NCI-H2227 (cell line): ENCODE data around the gene LSAMP.
A peak's percentile ranks its signal among the peaks of the same experiment; 100 is the strongest.

ENCODE experiments used
- DNase-seq: peaks from one replicate; lab custom pipeline; 2025; ENCODE audit not compliant: unreplicated experiment; lab: John Stamatoyannopoulos, UW

LSAMP gene

DNA sequence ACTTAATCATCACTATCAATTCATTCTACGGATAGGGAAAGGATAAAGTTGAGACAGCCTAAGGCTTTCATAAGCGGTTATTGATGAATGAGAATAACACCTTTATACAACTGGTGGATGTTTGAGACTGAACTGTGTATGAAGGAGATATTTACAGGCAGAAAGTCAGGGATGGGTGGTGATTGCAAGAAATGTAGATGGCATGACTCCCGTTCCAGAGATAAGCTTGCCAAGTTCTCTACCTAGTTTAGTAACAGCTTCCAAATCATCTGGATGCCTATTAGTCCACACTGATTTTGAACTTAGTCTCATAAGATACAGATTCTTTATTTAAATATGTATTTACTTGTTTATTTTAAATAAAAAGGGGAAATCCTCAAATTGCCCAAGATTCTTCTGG is 463.2 kb downstream of the LSAMP start:
- no peak for DNase-seq

- no peak for DNase-seq
Observed at GRCh38 chr3:115980709-115981108, 464.6 kb downstream of the LSAMP start.

DNA sequence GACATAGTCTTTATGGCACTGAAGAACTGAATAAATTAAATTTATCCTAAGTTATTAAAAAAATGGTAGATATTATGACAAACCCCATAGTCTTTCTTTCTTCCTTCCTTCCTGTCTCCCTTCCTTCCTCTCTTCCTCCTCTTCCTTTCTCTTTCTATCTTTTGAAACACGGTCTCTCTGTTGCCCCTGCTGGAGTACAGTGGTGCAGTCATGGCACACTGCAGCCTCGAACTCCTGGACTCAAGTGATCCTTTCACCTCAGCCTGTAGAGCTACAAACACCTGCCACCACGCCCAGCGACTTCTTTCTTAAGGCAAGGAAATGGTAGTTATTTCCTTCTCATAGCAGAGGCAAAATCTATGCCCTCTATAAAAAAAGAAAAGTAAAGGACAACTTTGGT is 467.4 kb downstream of the LSAMP start:
- DNase-seq = no peak

DNA sequence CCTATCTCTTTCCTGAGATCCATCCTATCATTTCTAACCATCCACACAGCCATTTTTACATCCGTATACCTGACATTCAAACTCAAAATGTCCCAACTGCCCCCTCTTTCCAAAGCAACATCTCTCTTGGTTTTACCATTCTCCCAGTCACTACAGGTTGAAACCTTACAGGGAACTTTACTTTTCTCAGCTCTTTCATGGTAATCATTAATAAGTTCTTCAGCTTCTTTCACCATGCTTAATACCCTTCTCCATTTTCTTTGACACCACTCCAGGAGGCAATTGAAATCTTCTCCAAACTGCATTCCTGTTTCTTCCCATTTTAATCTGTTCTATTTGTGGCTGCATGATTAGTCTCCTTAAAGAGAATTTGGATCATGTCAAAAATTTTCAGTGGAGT is 469.5 kb downstream of the LSAMP start:
- DNase-seq = no peak

- DNase-seq = peak; percentile 0
Observed at GRCh38 chr3:115975353-115975752, 469.9 kb downstream of the LSAMP start.

- DNase-seq = no peak
Observed at GRCh38 chr3:115974940-115975339, 470.3 kb downstream of the LSAMP start.

GRCh38 chr3:115968871-115969270 is 476.4 kb downstream of the LSAMP start:
- no peak for DNase-seq

GRCh38 chr3:115961380-115961779 is 483.9 kb downstream of the LSAMP start:
- DNase-seq = no peak

DNA sequence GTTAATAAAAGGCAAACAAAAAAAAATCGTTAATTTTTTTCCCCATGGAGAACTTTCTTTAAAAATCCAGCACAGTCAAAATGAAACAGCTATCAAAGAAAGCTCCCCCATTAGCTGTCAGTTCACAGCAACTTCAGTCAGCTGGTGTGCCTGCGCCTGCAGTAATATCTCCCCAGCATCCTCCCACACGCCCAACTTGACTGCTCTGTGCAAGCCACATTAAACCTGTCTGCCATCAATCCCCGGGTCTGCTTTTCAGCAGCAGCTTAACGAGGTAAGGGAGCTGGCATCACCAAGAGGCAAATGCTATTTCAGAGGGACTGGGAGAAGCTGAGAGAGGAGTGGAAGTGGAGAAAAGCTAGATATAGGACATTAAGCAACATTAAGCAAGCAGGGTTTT is 484.5 kb downstream of the LSAMP start:
- DNase-seq = peak; percentile 17

GRCh38 chr3:115958526-115958925 is 486.8 kb downstream of the LSAMP start:
- no peak for DNase-seq

- no peak for DNase-seq
Observed at GRCh38 chr3:115947325-115947724, 498.0 kb downstream of the LSAMP start.

GRCh38 chr3:115943579-115943978 is 501.7 kb downstream of the LSAMP start:
- no peak for DNase-seq

DNA sequence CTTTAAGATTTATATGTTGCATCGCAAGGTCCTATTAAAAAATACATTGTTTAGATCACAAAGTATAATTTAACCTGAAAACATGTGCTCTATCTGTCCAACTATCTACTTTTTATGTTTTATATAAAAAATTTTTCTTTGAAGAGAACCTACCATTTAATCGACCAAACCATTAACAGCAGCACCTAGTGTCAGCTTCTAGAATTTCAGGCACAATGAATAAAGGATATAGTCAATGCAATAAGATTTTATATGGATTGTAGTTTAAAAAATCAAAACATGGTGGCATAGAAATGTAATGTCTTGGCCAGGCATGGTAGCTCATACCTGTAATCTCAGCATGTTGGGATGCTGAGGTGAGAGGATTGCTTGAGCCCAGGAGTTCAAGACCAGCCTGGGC is 508.2 kb downstream of the LSAMP start:
- DNase-seq = no peak

- DNase-seq = no peak
Observed at GRCh38 chr3:115932807-115933206, 512.5 kb downstream of the LSAMP start.

DNA sequence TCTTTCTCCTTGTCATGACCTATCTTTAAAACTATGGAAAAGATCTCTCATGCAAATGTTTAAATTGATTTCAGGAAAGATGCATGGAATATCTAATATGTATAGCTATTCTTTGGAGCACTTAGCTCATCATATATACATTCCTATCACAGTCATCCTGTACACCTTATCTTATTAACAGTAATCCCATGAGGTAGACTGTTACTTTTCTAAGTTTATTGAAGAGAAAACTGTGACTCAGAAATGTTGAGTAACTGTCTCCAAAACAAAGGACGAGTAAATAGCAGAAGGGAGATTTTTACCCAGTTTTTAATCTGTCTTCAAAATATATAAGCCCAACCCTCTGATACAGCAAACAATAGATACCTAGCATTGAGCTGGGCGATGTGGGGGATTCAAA is 513.7 kb downstream of the LSAMP start:
- no peak for DNase-seq

GRCh38 chr3:115930922-115931321 is 514.4 kb downstream of the LSAMP start:
- DNase-seq = no peak

DNA sequence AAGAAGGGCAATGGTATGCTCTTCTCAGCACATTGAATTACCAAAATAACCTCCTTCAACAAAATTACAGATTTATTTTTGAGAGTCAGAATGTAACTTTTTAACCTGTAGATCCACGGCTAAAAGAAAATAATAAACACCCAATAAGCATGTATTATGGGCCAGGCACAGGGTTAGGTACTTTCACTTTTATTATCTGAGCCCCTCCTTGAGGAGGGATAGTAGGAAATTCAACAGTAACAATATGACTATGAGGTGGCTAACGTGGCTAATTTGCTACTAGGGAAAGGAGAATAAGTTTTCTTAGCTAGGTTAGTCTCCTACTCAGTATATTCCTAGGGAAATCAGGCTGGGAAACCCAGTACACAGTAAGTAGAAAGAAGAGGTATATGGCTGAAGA is 515.1 kb downstream of the LSAMP start:
- no peak for DNase-seq

GRCh38 chr3:115928376-115928775 is 516.9 kb downstream of the LSAMP start:
- no peak for DNase-seq

DNA sequence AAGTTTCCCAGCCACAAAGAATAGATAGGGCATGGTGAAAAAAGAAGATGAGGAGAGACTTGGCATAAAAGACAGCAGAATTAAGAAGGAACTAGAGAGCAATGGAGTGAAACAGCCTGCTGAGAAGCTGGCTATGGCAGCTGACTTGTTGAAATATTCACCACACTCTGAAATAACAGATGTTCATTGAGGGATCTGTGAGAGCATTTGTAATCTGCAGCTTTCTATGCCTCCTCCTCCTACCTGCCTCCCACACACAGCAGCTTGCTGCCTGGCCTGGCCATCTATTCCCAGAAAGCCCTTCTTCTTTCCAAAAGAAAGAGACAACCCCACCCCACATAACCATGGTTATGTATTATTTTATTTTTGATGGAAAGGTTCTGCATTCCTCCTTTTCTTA is 518.1 kb downstream of the LSAMP start:
- no peak for DNase-seq

DNA sequence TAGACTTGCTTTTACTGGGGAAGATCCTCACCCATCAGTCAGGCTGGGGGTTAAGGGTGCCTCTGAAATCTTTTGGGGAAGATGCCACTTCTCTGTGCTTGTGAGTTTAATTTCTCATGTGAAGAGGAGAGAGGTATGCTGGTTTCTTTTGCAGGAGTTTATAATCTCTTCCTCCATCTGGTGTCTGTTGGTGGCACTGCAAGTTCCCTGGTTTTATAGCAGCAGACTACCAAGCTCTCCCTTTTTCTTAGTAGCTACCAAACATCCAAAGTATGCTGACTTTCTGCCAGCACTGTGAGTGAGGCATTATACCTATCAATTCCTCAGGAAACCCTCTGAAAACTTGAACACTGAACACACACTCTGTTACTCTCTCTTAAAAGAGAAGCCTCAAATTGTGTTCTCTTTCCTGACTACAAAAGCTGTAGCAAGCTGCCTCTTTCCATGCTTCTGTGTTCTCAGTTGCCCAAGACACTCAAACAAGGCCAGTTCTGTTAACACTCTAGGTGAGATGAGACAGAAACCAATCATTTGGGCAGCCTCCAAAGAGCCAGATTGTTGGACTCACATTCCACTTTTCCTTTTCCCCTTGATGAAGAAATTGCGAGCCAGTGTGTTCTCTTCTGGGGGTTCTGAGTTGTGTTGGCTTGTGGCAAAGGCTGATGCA is 522.5 kb downstream of the LSAMP start:
- DNase-seq = peak; percentile 4

DNA sequence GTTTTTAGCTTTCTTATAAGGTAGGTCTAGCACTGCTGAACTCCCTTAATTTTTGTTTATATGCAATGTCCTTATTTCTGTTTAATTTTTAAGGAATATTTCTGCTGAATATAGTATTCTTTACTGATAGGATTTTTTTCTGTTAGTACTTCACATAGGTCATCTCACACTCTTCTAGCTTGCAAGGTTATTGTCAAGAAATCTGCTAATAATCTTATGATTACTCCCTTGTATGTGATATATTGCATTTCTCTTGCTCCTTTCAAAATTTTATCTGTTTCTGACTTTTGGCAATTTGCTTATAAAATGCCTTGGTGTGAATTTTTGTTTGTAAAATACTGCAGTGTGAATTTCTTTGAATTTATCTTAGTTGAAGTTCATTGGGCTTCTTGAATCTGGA is 523.6 kb downstream of the LSAMP start:
- DNase-seq = no peak

GRCh38 chr3:115918900-115919299 is 526.4 kb downstream of the LSAMP start:
- no peak for DNase-seq

DNA sequence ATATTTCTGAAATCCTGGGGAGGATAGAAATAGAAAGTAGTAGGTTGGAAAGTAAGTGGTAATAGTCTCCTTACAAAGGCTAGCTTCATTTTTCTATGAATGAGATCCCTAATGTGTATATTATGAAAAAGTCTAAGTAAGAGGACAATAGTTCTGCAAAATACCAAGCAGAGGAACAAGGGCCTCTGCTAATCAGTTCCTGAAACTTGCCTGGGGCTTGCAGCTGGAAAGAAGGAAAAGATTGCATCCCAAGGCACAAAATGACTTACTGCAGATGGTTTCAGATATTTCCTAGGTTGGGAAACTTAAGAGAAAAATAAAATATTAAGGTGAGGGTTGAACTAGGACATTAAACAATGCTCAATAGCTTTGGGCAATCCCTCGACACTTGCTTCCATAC is 528.4 kb downstream of the LSAMP start:
- no peak for DNase-seq

GRCh38 chr3:115915061-115915460 is 530.2 kb downstream of the LSAMP start:
- DNase-seq = no peak
